ENCODE results near the gene OPA3. TPM values are rescaled to one million over a fixed set of nuclear protein-coding genes. Genes with fewer than 3 reads are reported as not detected.

Gene OPA3
- total RNA-seq, 1 experiment from 2014 or later: 15.2 TPM

- no peak overlapping the region for H3K4me2 ChIP-seq
- H3K9me3 ChIP-seq (ENCODE audit: insufficient read depth, low read depth): no peaks in the 10 kb centered on the region
- H3K27ac ChIP-seq: no peak overlapping the region
- no peaks in the 10 kb centered on the region for H3K27me3 ChIP-seq (ENCODE audit: insufficient read depth, low read depth)
- no peaks in the 10 kb centered on the region for H3K9me2 ChIP-seq (ENCODE audit: insufficient read depth)
- H3K36me3 ChIP-seq (ENCODE audit: low read depth): no peaks in the 10 kb centered on the region
- CTCF ChIA-PET: interaction anchor here (0.5 to 1.1 kb wide), 2 partner anchors 10 to 51 kb away, joined by 3 to 6 read pairs; no protein-coding TSS in a partner anchor
- no peak overlapping the region for H2AFZ ChIP-seq
- H3F3A ChIP-seq (ENCODE audit: insufficient read depth, low read depth): peaks cover 50% of the 10 kb centered on the region
- intact Hi-C loops (cut with micrococcal nuclease; ENCODE audit: unreplicated experiment): no loop called here
- H3K79me2 ChIP-seq (ENCODE audit: low read depth): no peaks in the 10 kb centered on the region
- no peak for DNase-seq
- POLR2A ChIA-PET (ENCODE audit: unreplicated experiment): no interaction called here
- TF ChIP-seq EZH2 (IDR thresholded peaks at IDR 0.05; ENCODE audit: low read depth): no peak
- TF ChIP-seq, protein P1, sequence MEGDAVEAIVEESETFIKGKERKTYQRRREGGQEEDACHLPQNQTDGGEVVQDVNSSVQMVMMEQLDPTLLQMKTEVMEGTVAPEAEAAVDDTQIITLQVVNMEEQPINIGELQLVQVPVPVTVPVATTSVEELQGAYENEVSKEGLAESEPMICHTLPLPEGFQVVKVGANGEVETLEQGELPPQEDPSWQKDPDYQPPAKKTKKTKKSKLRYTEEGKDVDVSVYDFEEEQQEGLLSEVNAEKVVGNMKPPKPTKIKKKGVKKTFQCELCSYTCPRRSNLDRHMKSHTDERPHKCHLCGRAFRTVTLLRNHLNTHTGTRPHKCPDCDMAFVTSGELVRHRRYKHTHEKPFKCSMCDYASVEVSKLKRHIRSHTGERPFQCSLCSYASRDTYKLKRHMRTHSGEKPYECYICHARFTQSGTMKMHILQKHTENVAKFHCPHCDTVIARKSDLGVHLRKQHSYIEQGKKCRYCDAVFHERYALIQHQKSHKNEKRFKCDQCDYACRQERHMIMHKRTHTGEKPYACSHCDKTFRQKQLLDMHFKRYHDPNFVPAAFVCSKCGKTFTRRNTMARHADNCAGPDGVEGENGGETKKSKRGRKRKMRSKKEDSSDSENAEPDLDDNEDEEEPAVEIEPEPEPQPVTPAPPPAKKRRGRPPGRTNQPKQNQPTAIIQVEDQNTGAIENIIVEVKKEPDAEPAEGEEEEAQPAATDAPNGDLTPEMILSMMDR (conservative IDR thresholded peaks at IDR 0.05): no peak
- H4K20me1 ChIP-seq (ENCODE audit: insufficient read depth): 0 out of 2 replicates have a peak, but pooled peaks cover 3% of the 10 kb centered on the region
- no TSS peak for BruUV-seq (replicated peaks)
- no peak overlapping the region for H3K4me3 ChIP-seq
- H3K4me1 ChIP-seq (replicated peaks; ENCODE audit: insufficient read depth): peaks cover 14% of the 10 kb centered on the region; the same call in 1 of the 2 replicates
Measured at GRCh38 chr19:45495178-45495577, 89.4 kb downstream of the OPA3 start.

DNA sequence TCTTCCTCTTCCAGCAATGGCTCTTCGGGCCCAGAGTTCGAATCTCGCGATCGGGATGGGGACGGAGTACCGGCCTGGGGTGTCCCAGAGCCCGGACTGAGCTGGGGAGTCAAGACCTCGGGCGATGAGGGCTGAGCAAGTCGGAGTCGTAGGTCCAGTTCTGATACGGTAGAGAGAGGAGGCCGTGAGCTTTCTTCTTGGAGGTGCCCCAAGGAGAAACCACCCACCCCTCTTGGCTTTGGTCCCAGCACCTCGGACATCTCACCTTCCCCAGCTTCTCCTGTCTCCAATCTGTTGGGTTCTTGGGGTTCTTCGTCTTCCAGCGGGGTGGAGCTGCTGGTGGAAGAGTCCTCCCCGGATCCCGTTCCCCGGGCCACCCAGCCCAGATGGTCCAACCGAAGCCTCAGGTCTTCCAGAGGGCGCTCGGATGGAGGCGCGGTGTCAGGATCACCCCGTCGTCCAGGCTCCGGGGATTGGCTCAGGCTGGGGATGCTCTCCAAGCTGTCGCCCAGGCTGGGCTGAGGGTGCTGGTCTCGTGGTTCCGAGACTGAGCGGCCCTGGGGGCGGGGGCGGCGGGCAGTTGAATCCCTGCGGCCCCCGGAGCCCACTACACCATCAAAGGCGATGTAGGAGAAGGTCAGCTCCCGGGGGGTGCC is 90.2 kb downstream of the OPA3 start:
- TF ChIP-seq, protein P1 (conservative IDR thresholded peaks at IDR 0.05): no peak
- TF ChIP-seq EZH2 (IDR thresholded peaks at IDR 0.05; ENCODE audit: low read depth): no peak
- ChIA-PET CTCF (no interaction called here), POLR2A (ENCODE audit: unreplicated experiment) (no interaction called here)
- intact Hi-C loops (cut with micrococcal nuclease; ENCODE audit: unreplicated experiment): no loop called here
- Histone ChIP-seq H3K79me2 (ENCODE audit: low read depth) (no peaks in the 10 kb centered on the region), H3K4me3 (no peak overlapping the region; the same call in 1 of the 2 replicates), H3K27me3 (ENCODE audit: insufficient read depth, low read depth) (no peaks in the 10 kb centered on the region), H3K9me3 (ENCODE audit: insufficient read depth, low read depth) (no peaks in the 10 kb centered on the region), H3K4me1 (replicated peaks; ENCODE audit: insufficient read depth) (peaks cover 14% of the 10 kb centered on the region; the same call in 1 of the 2 replicates), H3K9me2 (ENCODE audit: insufficient read depth) (no peaks in the 10 kb centered on the region), H3K4me2 (no peak overlapping the region), H3K27ac (no peak overlapping the region), H4K20me1 (ENCODE audit: insufficient read depth) (0 out of 2 replicates have a peak, but pooled peaks cover 3% of the 10 kb centered on the region), H3K36me3 (ENCODE audit: low read depth) (no peaks in the 10 kb centered on the region), H3F3A (ENCODE audit: insufficient read depth, low read depth) (peaks cover 50% of the 10 kb centered on the region), H2AFZ (no peak overlapping the region)
- DNase-seq: no peak
- no TSS peak for BruUV-seq (replicated peaks)

DNA sequence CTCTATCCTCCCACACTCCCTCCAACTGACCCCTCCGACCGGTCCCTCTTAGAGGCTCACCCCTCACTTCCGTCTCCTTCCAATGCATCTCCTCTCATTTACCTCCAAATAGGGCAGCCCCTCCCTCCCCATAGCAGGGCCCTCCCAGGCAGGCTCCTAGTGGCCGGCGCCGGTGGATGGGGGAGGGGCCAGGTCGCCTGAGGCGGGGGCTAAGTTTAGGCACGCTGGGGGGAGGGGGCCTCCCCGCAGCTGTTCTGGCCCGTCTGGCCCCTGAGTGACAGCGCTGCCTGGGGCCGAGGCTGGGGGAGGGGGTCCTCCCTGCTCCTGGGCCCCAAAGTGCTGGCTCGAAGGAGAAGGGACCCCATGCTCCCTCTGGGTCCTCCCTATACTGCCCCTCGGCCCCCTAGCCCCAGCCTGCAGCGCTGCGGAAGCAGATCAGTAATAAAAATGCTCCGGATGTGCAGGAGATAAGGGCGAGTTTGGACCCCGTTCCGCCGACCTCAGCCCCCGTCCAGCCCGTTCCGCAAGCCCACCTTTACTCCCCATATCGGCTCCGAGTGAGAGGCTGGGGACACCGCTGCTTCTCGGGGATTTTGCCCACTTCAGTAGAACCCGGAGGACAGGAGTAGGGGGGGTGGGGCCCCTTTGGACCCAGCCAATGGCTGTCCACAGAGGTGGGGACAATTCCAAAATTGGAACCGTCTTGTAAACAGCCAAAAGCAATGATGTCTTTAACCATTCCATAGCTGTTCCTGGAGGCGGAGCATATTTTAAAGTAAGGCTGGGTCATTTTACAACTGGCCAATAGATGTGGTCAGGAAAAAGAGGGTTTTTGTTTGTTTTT is 91.8 kb downstream of the OPA3 start:
- BruUV-seq (replicated peaks): no TSS peak

More for the DNA sequence above, 91.8 kb downstream of the OPA3 start:
- H3K79me2 ChIP-seq (ENCODE audit: low read depth): no peaks in the 10 kb centered on the region
- H3K9me2 ChIP-seq (ENCODE audit: insufficient read depth): no peaks in the 10 kb centered on the region
- H3K27me3 ChIP-seq (ENCODE audit: insufficient read depth, low read depth): no peaks in the 10 kb centered on the region
- intact Hi-C loops (cut with micrococcal nuclease; ENCODE audit: unreplicated experiment): loop anchor here (2.0 kb wide), 2 partner anchors 36 to 150 kb away; no protein-coding TSS in a partner anchor
- H3K36me3 ChIP-seq (ENCODE audit: low read depth): no peaks in the 10 kb centered on the region
- H3K4me2 ChIP-seq: peak overlapping the region; percentile 79
- peaks cover 43% of the 10 kb centered on the region for H3F3A ChIP-seq (ENCODE audit: insufficient read depth, low read depth)
- H3K27ac ChIP-seq: peak overlapping the region; percentile 11; the same call in 1 of the 2 replicates
- CTCF ChIA-PET: interaction anchor here (0.6 kb wide), 3 partner anchors 11 to 279 kb away, joined by 3 to 8 read pairs (median 6); no protein-coding TSS in a partner anchor
- H3K4me1 ChIP-seq (replicated peaks; ENCODE audit: insufficient read depth): peaks cover 11% of the 10 kb centered on the region; the same call in 1 of the 2 replicates
- H3K4me3 ChIP-seq: peak overlapping the region; percentile 61
- TF ChIP-seq, protein P1 (conservative IDR thresholded peaks at IDR 0.05): no peak
- no peak for TF ChIP-seq EZH2 (IDR thresholded peaks at IDR 0.05; ENCODE audit: low read depth)
- POLR2A ChIA-PET (ENCODE audit: unreplicated experiment): interaction anchor here (0.5 to 0.6 kb wide), 3 partner anchors 88 to 400 kb away, joined by 4 read pairs; partner anchors contain the start of gene PPP1R13L
- DNase-seq: peak; percentile 72 to 78
- H4K20me1 ChIP-seq (ENCODE audit: insufficient read depth): 0 out of 2 replicates have a peak, but pooled peaks cover 3% of the 10 kb centered on the region
- H2AFZ ChIP-seq: peak overlapping the region; percentile 79
- H3K9me3 ChIP-seq (ENCODE audit: insufficient read depth, low read depth): no peaks in the 10 kb centered on the region

All from PC-9 (cell line).